Ovary (tissue), 9 donors: ENCODE measurements around the gene ERLIN1. TPM values are rescaled to one million over a fixed set of nuclear protein-coding genes. Genes with fewer than 3 reads are reported as not detected.

Experiments used
- DNase-seq, 5 donors: peaks; one replicate each; pipeline ENCODE4 v3.0.0-alpha.2; 2019 to 2020
- H3K27ac ChIP-seq, 2 donors: fragments of 200-600 bp; one replicate each; pipeline versions ENCODE4 v1.5.1 to v1.8.0; 2019 to 2022
- H3K27me3 ChIP-seq: fragments of 200-600 bp; one replicate; pipeline ENCODE4 v1.8.0; 2022
- H3K36me3 ChIP-seq: fragments of 200-600 bp; sonication (generic); one replicate; pipeline ENCODE4 v1.5.1; 2019
- H3K4me1 ChIP-seq: one replicate; pipeline ENCODE4 v1.8.1; 2013; ENCODE audit warnings: mild to moderate bottlenecking, moderate library complexity; ENCODE audit not compliant: insufficient read depth
- H3K4me3 ChIP-seq: fragments of 200-600 bp; sonication (generic); one replicate; pipeline ENCODE4 v1.5.1; 2017
- H3K9me3 ChIP-seq, 2 donors: fragments of 200-600 bp in 1 of 2; sonication (generic) in 1 of 2; one replicate each; pipeline versions ENCODE4 v1.5.1 to v1.8.1; 2013 to 2019; ENCODE audit warnings: mild to moderate bottlenecking in 1 of 2, moderate library complexity in 1 of 2
- EP300 ChIP-seq: sonication (generic); formaldehyde crosslinking; IDR thresholded peaks from one replicate; pipeline ENCODE4 v1.6.1; 2017; ENCODE audit warnings: antibody characterized with exemption
- POLR2A ChIP-seq: fragments of 450-650 bp; IDR thresholded peaks from one replicate; pipeline ENCODE4 v1.6.1; 2017; ENCODE audit warnings: antibody characterized with exemption, mild to moderate bottlenecking, moderate library complexity
- WGBS, 3 donors: extraction: QIAGEN DNeasy Blood & Tissue Kit in 1 of 3; methylation state at CpG; one replicate each; pipeline versions ENCODE4 v1.1.5 to v1.1.7; 2013 to 2017; 5-methylcytosine and 5-hydroxymethylcytosine counted together
- intact Hi-C, 4 donors: fragments of 100-400 bp; cut with DNase I; formaldehyde crosslinking; loops; one replicate each; pipeline versions ENCODE4 v1.11.0 to v1.15.1; 2022 to 2023
- polyA plus RNA-seq, 2 donors: library from polyadenylated mRNA; stranded (reverse); fragments of 200-250 nt in 1 of 2; fragments of 350-450 nt in 1 of 2; fragmentation: Illumina TruSeq in 1 of 2; extraction: RNeasy Lipid Tissue Mini Kit (QIAGEN cat#74804) in 1 of 2; gene quantifications; one replicate each; pipeline ENCODE4 v1.2.3, GENCODE V29; 2013 to 2014
- total RNA-seq, 7 donors: library from RNA; depleted of rRNA in 2 of 7; stranded (reverse); fragments of >200 nt in 2 of 7; fragmentation: NEBNext Ultra II Directional in 3 of 7; extraction: Animal tissue kit (Norgen Biotek cat#: 25700) in 3 of 7; gene quantifications; one replicate each; pipeline versions ENCODE4 v1.1.0 to v1.2.4, GENCODE V29; 2016 to 2023
- TF ChIP-seq, protein P1 (sequence below), 3 donors: fragments of 450-650 bp in 2 of 3; fragments of 200-600 bp in 1 of 3; IDR thresholded peaks; one replicate each; pipeline versions ENCODE4 v1.5.1 to v1.8.0; 2016 to 2022; ENCODE audit warnings: antibody characterized with exemption in 3 of 3, mild to moderate bottlenecking in 1 of 3
- donor health status: DM: no; HTN: no; CAD: no; lungs with moderate emphysema.
- donor health status: DM: no; HTN: no; CAD: no.
- donor health status: Bipolar disorder and iron deficiency.
- donor health status: DM: yes; HTN: yes; CAD: no.
- donor health status: DM: no; HTN: no; CAD: no.
- donor health status: DM: yes; HTN: yes; CAD: no.

The ERLIN1 gene
- total and polyA plus RNA-seq, 9 donors = 10.7 to 55.2 (median 24.6) TPM

- Histone ChIP-seq H3K27ac (no peak overlapping the region), H3K36me3 (no peaks in the 10 kb centered on the region), H3K4me3 (no peak overlapping the region), H3K27me3 (no peaks in the 10 kb centered on the region), H3K4me1 (peaks cover 5% of the 10 kb centered on the region), H3K9me3 (no peaks in the 10 kb centered on the region)
- WGBS, 3 donors = 90 to 94% (median 93%) methylated on average over 1 of the region's 1 CpG
- DNase-seq = no peak
- intact Hi-C loops = no loop called here
- TF ChIP-seq, protein P1, sequence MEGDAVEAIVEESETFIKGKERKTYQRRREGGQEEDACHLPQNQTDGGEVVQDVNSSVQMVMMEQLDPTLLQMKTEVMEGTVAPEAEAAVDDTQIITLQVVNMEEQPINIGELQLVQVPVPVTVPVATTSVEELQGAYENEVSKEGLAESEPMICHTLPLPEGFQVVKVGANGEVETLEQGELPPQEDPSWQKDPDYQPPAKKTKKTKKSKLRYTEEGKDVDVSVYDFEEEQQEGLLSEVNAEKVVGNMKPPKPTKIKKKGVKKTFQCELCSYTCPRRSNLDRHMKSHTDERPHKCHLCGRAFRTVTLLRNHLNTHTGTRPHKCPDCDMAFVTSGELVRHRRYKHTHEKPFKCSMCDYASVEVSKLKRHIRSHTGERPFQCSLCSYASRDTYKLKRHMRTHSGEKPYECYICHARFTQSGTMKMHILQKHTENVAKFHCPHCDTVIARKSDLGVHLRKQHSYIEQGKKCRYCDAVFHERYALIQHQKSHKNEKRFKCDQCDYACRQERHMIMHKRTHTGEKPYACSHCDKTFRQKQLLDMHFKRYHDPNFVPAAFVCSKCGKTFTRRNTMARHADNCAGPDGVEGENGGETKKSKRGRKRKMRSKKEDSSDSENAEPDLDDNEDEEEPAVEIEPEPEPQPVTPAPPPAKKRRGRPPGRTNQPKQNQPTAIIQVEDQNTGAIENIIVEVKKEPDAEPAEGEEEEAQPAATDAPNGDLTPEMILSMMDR (IDR thresholded peaks at IDR 0.05) = no peak
- TF ChIP-seq EP300 = no peak
- no peak for TF ChIP-seq POLR2A
These were observed 13.5 kb downstream of the ERLIN1 start for GRCh38 chr10:100172349-100172748.

- Histone ChIP-seq H3K4me1 (peaks cover 7% of the 10 kb centered on the region), H3K27ac (no peak overlapping the region), H3K9me3 (no peaks in the 10 kb centered on the region), H3K36me3 (no peaks in the 10 kb centered on the region), H3K4me3 (no peak overlapping the region), H3K27me3 (no peaks in the 10 kb centered on the region)
- DNase-seq = no peak
- 94 to 98% (median 95%) methylated on average over 1 of the region's 1 CpG for WGBS, 3 donors
- intact Hi-C loops = no loop called here
- TF ChIP-seq, protein P1 (IDR thresholded peaks at IDR 0.05) = no peak
- no peak for TF ChIP-seq POLR2A
- no peak for TF ChIP-seq EP300
These were observed 17.6 kb downstream of the ERLIN1 start for GRCh38 chr10:100168313-100168643.

GRCh38 chr10:100167553-100168312 lies 18.1 kb downstream of the ERLIN1 start:
- H3K9me3 ChIP-seq = no peaks in the 10 kb centered on the region
- H3K36me3 ChIP-seq = no peaks in the 10 kb centered on the region
- DNase-seq = no peak
- TF ChIP-seq EP300 (no peak), POLR2A (no peak)
- TF ChIP-seq, protein P1 (IDR thresholded peaks at IDR 0.05) = no peak
- peaks cover 7% of the 10 kb centered on the region for H3K4me1 ChIP-seq
- H3K27me3 ChIP-seq = no peaks in the 10 kb centered on the region
- intact Hi-C loops = no loop called here
- WGBS, 3 donors = 39 to 58% (median 47%) methylated on average over 5 of the region's 5 CpGs
- H3K27ac ChIP-seq = peak overlapping the region in 1 of 2 donors; percentile 5
- H3K4me3 ChIP-seq = no peak overlapping the region

DNA sequence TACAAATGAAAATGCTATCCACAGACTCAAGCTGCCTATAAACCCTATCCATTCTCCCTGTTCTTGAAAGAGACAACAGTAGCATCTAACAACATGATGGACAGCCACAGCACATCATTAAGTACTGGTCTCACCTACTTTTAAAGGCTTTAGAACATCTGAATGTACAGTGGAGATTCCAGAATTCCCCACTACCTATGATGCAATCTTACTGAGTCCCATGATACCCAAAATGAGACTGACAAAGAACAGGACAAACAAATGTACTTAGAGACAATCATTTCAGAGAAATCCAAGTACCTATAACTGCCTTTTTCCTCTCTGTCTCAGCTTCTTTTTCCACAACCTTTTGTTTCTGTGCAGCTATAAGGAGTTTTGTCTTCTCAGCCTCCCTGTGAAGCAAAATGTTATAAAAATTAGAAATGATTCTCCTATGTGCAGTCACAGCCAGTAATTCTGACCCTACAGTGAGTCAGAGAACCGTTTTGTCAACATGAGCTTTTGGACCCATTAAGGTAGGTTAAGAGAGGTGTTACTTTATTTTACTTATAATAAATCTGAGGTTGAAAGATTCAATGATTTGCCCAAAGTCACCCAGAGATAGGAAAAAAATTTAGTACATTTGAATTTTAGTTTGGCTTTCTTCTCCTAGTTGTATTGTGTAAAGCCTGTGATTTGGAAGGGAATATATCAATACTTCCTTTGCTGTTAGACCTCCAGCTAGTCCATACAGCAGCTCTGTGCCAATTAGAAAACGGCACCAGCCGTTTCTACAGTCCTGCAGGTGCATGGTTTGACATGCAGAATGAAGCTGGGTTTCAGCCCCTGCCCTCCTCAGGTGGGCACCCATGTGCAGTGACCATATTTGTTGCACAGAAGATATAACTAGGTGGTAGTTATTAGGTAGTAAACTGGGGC lies 21.9 kb downstream of the ERLIN1 start:
- H3K4me1 ChIP-seq = peaks cover 2% of the 10 kb centered on the region
- no peaks in the 10 kb centered on the region for H3K27me3 ChIP-seq
- no peak overlapping the region for H3K27ac ChIP-seq
- H3K36me3 ChIP-seq = no peaks in the 10 kb centered on the region
- 79 to 91% (median 89%) methylated on average over 3 of the region's 3 CpGs for WGBS, 3 donors
- intact Hi-C loops = no loop called here
- no peak for DNase-seq
- no peaks in the 10 kb centered on the region for H3K9me3 ChIP-seq
- H3K4me3 ChIP-seq = no peak overlapping the region
- TF ChIP-seq EP300 = no peak
- no peak for TF ChIP-seq POLR2A
- TF ChIP-seq, protein P1 (IDR thresholded peaks at IDR 0.05) = no peak
